ENCODE data around the gene SEPTIN10.

Gene SEPTIN10

DNA sequence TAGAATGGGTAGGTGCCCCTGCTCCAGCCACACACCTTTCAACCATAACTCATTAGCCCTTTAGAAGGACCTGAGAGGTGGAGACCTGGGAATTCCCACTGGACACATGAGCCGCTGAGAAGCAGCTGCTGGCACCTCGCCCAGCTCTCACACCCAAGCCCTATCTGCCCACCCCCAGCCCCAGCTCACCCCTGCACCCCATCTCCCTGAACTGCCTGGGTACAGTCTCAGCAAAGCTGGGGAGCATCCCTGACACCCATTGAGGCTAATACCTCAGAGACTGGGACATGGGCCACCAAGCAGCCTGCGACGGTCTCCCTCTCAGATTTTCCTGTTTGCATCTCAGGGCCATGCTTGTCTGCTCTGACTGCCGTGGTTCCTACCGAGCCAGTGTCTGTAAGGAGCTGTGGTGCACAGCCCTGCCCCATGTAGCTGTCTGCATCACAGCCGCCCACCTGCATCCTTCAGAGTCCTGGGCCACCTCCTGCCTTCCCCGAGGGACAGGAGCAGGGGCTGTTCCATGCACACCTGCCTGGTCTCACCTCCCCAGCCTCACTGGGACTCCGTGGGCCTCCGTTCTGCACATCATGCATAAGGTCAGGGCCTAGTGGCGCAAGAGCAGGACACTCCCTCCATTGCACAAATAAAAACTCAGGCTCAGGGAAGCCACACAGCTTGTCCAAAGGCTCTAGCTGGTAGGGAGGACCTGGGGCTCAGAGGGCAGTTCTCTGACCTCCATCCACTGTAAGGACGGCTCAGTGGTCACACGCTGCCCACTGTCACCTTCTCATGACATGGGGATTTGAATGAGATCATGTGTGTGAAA lies 90.0 kb downstream of the SEPTIN10 start:
- TF ChIP-seq, protein P1, sequence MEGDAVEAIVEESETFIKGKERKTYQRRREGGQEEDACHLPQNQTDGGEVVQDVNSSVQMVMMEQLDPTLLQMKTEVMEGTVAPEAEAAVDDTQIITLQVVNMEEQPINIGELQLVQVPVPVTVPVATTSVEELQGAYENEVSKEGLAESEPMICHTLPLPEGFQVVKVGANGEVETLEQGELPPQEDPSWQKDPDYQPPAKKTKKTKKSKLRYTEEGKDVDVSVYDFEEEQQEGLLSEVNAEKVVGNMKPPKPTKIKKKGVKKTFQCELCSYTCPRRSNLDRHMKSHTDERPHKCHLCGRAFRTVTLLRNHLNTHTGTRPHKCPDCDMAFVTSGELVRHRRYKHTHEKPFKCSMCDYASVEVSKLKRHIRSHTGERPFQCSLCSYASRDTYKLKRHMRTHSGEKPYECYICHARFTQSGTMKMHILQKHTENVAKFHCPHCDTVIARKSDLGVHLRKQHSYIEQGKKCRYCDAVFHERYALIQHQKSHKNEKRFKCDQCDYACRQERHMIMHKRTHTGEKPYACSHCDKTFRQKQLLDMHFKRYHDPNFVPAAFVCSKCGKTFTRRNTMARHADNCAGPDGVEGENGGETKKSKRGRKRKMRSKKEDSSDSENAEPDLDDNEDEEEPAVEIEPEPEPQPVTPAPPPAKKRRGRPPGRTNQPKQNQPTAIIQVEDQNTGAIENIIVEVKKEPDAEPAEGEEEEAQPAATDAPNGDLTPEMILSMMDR (IDR thresholded peaks at IDR 0.05), result no peak

DNA sequence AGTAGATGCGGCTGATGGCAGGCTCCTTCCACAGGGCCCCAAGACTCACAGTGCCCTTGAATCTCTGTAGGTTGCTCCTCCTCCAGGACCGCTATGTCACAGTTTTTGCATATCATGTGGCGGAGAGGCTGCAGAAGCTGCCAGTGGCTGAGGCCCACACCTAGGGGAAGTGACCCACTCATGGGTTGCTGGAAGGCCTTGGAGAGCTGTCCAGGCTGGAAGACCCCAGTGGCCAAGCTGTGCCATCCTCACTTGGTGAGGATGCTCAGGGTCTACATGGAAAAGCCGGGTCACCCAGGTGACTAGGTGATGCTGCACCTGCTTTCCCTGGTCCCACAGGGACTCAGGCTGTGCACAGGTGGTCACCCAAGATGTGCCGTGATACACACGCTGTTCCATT lies 90.6 kb downstream of the SEPTIN10 start:
- TF ChIP-seq, protein P1 (IDR thresholded peaks at IDR 0.05), result no peak

DNA sequence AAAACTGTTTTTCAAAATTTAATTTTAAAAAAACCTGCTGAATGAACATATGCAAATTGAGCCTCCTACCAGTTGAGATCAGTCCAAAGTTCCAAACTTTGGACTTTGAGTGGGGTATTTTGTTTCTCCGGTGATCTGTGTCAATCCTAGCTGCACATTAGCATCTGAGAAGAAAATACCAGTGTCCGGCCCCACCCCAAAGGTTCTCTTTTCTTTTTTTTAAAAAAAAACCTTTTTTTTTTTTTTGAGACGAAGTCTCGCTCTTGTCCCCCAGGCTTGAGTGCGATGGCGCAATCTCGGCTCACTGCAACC lies 91.7 kb downstream of the SEPTIN10 start:
- TF ChIP-seq, protein P1 (IDR thresholded peaks at IDR 0.05), result no peak

DNA sequence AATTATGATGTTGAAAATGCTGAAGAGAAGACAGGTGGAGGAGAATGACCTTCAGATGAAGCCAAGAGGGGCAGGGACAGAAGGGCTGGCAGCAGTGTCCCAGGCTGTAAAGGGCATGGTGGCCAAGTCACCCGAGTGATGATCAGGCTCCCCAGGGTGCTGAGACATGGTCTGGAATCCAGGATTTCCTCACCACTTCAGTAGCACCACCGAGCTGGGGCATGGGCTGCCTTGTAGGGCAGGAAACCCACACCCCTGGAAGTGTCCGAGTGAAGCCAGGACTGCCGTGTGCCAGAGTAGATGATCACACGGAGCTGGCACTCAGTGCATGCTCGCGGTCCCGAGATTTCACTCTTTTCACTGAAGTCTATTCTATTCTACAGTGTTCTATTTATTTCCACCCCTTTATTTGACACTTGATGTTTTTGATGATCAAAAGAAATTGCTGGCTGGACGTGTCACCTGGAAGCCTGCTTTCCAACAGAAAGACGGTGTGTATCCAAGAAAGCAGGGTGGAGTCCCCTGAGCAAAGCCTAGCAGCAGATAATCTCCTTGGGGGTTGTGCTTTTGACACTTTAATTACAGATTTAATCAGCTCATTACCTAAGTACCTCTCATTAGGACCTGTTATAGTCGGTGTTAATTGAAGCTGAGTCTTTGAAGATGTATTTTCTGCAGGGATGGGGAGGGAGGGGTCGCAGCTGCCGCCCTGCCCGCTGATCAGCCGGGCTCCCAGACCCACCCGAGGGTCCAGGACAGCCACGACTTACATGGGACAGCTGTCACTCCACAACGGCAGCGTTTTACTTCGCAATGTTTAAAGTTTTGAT lies 92.3 kb downstream of the SEPTIN10 start:
- TF ChIP-seq, protein P1 (IDR thresholded peaks at IDR 0.05), result no peak

DNA sequence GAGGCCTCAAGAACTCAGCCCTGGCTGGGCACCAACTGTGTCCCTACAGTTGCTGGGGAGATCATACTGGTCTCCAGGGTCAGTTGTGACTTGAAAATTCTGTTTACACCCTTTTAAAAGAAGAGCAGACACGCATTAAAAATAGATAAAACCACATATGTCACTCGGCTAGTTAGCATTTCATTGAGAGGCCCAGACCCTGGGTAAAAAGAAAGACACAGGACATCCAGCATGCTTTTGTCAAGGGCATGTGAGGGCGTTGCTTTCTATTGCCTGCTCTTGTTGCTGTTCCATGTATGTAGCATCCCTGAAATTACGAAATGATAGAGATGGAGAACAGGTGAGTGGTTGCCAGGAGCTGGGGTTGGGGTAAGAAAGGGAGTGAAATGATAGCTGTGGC lies 94.3 kb downstream of the SEPTIN10 start:
- TF ChIP-seq, protein P1 (IDR thresholded peaks at IDR 0.05), result no peak

DNA sequence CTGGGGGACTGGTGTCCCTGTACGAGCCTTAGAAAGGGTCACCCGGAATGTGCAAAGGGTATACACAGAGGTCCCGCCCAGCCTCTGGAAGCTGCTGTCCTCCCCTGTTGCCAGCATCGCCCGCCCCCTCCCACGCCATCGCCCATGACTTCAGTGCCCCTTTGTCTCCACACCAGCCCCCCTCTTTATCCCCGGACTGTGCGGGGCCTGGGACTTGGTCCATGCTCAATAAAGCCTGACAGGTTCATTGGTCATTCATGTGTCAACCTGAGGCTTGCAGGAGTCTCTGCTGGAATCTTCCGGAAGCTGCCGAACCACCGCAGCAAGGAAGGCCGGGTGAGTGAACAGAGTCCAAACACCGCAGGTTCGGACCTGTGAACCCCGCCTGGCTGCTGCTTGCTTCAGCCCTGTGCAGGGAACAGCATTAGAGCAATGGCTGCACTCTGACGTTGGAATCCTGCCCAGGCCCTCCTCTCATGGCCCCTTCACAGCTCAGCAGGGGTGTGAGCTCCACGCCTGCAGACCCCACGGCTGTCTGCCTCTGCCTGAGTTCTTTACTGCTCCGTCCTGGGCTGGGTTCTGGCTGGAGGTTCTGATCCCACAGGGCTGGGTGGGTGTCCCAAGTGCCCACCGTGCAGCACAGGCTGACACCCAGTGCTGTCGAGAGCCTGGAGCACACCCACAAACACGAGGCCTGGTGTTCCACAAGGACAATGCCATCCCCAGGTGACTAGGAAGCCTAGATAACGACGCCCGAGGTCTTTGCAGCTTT lies 96.5 kb downstream of the SEPTIN10 start:
- TF ChIP-seq, protein P1 (IDR thresholded peaks at IDR 0.05), result no peak

DNA sequence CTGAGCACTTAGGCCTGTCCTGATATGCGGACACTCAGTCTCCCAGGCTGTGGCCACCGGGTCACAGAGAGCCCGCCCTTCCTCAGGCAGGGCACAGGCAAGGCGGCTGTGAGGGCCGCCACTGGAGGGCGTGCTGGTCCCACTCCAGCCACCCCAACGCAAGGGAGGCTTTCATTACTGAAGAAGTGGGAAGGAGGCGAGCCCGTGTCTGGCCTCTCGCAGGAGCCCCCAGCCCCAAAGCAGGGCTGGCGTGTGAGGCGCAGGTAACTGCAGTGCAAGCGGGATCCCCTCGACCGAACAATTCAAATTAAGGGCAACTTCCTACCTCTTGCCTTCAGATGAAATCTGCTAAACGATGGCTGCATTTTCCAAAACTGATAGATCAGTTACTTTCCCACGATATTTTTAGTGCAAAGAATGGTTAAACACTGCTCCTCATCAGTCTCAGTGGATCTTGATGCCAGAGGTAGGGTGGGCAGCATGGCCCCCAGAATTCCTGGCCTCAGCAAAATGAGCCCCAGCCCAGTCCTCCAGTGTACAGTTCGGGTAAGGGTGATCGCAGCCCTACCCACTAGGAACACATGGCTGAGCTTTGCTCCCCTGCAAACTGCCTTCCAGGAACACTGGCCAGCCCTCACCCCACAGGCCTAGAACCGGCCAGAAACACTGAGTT lies 97.2 kb downstream of the SEPTIN10 start:
- TF ChIP-seq, protein P1 (IDR thresholded peaks at IDR 0.05), result peak; percentile 83

Data from LNCAP (cell line).